H1 (cell line): Measurements from ENCODE around the gene ARHGEF25. TPM values are rescaled to one million over a fixed set of nuclear protein-coding genes. Genes with fewer than 3 reads are reported as not detected.

Experiments used
- CBX5 ChIP-seq: fragments of 300-800, 300-1000 bp; sonication (generic); IDR thresholded peaks from 2 replicates; pipeline ENCODE4 v1.7.1; 2016; ENCODE audit warnings: antibody characterized with exemption, low read length, low read depth
- CBX8 ChIP-seq: fragments of 300-800, 300-1000 bp; sonication (generic); IDR thresholded peaks from 2 replicates; pipeline ENCODE4 v1.7.1; 2016; ENCODE audit warnings: low read depth, low read length, borderline replicate concordance
- GTF2F1 ChIP-seq: IDR thresholded peaks from 2 replicates; pipeline ENCODE4 v1.6.1; 2012; ENCODE audit warnings: low read depth, low read length, improper control_type of control experiment, borderline replicate concordance
- NANOG ChIP-seq: IDR thresholded peaks from 2 replicates; pipeline ENCODE4 v1.6.1; 2011; ENCODE audit warnings: low read length, low read depth, mild to moderate bottlenecking, inconsistent platforms; ENCODE audit not compliant: insufficient read depth, poor library complexity, severe bottlenecking
- RBBP5 ChIP-seq: IDR thresholded peaks from 2 replicates; pipeline ENCODE4 v1.7.1; 2012; ENCODE audit warnings: low read depth, mild to moderate bottlenecking, inconsistent platforms, low read length, moderate library complexity, borderline replicate concordance
- RNF2 ChIP-seq: fragments of 200-900, 300-1000 bp; sonication (generic); IDR thresholded peaks from 2 replicates; pipeline ENCODE4 v1.7.1; 2016; ENCODE audit warnings: borderline replicate concordance, low read depth, mild to moderate bottlenecking, antibody characterized with exemption, low read length; ENCODE audit not compliant: poor library complexity, severe bottlenecking; ENCODE audit errors: missing control alignments
- SIX5 ChIP-seq: IDR thresholded peaks from 2 replicates; pipeline ENCODE4 v1.6.1; 2011; ENCODE audit warnings: mild to moderate bottlenecking, low read depth, low read length
- TAF1 ChIP-seq: IDR thresholded peaks from 2 replicates; pipeline ENCODE4 v1.6.1; 2011; ENCODE audit warnings: mild to moderate bottlenecking, low read depth, low read length
- TEAD4 ChIP-seq: IDR thresholded peaks from 2 replicates; pipeline ENCODE4 v1.6.1; 2012; ENCODE audit warnings: low read depth, low read length, inconsistent platforms, mixed read lengths
- polyA plus RNA-seq, 7 experiments: library from polyadenylated mRNA; depleted of rRNA in 3 of 7; stranded (reverse) in 5 of 7; unstranded in 2 of 7; fragments of >200 nt in 5 of 7; fragments of 200-250 nt in 2 of 7; gene quantifications; 1 replicate in 5 of 7; 2 replicates in 1 of 7; 4 replicates in 1 of 7; pipeline versions ENCODE4 v1.2.1 to v1.2.3, GENCODE V29; 2011 to 2013; ENCODE audit warnings: missing spikeins in 2 of 7, mixed read lengths in 2 of 7
- total RNA-seq: library from RNA; stranded (reverse); fragmentation: NEBNext Ultra II Directional; extraction: Animal tissue kit (Norgen Biotek cat#: 25700); gene quantifications from 2 replicates; pipeline ENCODE4 v1.2.1, GENCODE V29; 2021
- TF ChIP-seq, protein P1 (sequence below): fragments of 300-600 bp; sonication (generic); IDR thresholded peaks from 2 replicates; pipeline ENCODE4 v1.7.1; 2012; ENCODE audit warnings: low read length, moderate library complexity, mild to moderate bottlenecking, inconsistent platforms; ENCODE audit not compliant: insufficient replicate concordance

The ARHGEF25 gene
- total and polyA plus RNA-seq, 2 of the 8 experiments (the other 6 are each of a cell fraction or from before 2014, with no cell fraction given) = 5.9 to 8.8 TPM

DNA sequence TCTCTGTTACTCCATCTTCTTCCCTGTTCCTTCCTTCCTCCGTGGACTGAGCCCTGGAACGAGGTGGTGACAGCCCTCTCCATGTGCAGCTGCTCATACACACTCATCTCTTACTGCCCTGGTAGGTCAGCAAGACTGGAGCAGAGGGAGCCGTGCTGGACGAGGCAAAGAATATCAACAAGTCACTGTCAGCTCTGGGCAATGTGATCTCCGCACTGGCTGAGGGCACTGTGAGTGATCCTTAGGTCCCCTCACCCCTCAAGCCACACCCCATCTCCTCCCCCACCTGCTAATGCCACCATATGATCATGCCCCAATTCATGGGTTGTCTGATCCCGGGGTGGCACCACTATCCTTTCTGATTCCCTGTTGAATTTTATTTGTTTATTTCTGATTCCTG, 42.4 kb upstream of the ARHGEF25 start (continued):
- TF ChIP-seq, protein P1, sequence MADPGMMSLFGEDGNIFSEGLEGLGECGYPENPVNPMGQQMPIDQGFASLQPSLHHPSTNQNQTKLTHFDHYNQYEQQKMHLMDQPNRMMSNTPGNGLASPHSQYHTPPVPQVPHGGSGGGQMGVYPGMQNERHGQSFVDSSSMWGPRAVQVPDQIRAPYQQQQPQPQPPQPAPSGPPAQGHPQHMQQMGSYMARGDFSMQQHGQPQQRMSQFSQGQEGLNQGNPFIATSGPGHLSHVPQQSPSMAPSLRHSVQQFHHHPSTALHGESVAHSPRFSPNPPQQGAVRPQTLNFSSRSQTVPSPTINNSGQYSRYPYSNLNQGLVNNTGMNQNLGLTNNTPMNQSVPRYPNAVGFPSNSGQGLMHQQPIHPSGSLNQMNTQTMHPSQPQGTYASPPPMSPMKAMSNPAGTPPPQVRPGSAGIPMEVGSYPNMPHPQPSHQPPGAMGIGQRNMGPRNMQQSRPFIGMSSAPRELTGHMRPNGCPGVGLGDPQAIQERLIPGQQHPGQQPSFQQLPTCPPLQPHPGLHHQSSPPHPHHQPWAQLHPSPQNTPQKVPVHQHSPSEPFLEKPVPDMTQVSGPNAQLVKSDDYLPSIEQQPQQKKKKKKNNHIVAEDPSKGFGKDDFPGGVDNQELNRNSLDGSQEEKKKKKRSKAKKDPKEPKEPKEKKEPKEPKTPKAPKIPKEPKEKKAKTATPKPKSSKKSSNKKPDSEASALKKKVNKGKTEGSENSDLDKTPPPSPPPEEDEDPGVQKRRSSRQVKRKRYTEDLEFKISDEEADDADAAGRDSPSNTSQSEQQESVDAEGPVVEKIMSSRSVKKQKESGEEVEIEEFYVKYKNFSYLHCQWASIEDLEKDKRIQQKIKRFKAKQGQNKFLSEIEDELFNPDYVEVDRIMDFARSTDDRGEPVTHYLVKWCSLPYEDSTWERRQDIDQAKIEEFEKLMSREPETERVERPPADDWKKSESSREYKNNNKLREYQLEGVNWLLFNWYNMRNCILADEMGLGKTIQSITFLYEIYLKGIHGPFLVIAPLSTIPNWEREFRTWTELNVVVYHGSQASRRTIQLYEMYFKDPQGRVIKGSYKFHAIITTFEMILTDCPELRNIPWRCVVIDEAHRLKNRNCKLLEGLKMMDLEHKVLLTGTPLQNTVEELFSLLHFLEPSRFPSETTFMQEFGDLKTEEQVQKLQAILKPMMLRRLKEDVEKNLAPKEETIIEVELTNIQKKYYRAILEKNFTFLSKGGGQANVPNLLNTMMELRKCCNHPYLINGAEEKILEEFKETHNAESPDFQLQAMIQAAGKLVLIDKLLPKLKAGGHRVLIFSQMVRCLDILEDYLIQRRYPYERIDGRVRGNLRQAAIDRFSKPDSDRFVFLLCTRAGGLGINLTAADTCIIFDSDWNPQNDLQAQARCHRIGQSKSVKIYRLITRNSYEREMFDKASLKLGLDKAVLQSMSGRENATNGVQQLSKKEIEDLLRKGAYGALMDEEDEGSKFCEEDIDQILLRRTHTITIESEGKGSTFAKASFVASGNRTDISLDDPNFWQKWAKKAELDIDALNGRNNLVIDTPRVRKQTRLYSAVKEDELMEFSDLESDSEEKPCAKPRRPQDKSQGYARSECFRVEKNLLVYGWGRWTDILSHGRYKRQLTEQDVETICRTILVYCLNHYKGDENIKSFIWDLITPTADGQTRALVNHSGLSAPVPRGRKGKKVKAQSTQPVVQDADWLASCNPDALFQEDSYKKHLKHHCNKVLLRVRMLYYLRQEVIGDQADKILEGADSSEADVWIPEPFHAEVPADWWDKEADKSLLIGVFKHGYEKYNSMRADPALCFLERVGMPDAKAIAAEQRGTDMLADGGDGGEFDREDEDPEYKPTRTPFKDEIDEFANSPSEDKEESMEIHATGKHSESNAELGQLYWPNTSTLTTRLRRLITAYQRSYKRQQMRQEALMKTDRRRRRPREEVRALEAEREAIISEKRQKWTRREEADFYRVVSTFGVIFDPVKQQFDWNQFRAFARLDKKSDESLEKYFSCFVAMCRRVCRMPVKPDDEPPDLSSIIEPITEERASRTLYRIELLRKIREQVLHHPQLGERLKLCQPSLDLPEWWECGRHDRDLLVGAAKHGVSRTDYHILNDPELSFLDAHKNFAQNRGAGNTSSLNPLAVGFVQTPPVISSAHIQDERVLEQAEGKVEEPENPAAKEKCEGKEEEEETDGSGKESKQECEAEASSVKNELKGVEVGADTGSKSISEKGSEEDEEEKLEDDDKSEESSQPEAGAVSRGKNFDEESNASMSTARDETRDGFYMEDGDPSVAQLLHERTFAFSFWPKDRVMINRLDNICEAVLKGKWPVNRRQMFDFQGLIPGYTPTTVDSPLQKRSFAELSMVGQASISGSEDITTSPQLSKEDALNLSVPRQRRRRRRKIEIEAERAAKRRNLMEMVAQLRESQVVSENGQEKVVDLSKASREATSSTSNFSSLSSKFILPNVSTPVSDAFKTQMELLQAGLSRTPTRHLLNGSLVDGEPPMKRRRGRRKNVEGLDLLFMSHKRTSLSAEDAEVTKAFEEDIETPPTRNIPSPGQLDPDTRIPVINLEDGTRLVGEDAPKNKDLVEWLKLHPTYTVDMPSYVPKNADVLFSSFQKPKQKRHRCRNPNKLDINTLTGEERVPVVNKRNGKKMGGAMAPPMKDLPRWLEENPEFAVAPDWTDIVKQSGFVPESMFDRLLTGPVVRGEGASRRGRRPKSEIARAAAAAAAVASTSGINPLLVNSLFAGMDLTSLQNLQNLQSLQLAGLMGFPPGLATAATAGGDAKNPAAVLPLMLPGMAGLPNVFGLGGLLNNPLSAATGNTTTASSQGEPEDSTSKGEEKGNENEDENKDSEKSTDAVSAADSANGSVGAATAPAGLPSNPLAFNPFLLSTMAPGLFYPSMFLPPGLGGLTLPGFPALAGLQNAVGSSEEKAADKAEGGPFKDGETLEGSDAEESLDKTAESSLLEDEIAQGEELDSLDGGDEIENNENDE = no peak
- no peak for TF ChIP-seq RBBP5
- no peak for TF ChIP-seq NANOG
- TF ChIP-seq CBX8 = no peak
- TF ChIP-seq CBX5 = no peak
- no peak for TF ChIP-seq GTF2F1
- no peak for TF ChIP-seq RNF2
- no peak for TF ChIP-seq TAF1
- TF ChIP-seq TEAD4 = no peak
- TF ChIP-seq SIX5 = no peak
